ENCODE measurements around the gene RBM20.
"Not testable (repeated sequence)": the region's sequence is repeated elsewhere in the genome, so short reads cannot be mapped to it uniquely, and the experiment has no call there.

The RBM20 gene

DNA sequence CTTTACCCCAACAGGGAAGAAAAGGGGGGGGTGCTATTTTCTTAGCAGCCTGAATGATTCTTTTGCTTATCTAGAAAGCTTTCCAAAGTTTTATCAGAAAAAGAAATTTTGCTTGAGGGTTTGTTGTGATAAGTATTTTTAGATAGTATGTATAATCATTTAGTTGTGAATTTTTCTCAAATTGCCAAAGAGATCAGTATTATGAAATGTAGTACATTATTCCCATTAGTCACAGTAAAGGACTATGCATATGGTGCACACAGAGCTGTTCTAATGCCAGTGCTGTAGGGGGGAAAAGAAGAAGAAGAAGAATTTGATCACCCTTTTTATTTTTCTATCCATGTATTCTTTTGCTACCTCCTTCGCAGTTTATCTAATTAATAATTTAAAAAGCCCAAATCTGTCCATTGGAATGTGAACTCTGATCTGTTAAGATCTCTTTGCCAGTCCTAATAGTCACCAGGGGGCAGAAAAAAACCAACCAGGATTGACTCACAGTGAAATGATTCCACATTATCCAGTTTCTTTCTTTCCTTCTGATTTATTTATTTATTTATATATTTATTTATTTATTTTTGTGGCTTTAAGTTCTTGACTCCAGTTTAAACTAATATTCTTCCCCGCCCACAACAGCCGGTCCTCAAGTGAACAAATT, 4.7 kb downstream of the RBM20 start:
- no peak for DNase-seq (ENCODE audit: low read depth in 2 of 2)

DNA sequence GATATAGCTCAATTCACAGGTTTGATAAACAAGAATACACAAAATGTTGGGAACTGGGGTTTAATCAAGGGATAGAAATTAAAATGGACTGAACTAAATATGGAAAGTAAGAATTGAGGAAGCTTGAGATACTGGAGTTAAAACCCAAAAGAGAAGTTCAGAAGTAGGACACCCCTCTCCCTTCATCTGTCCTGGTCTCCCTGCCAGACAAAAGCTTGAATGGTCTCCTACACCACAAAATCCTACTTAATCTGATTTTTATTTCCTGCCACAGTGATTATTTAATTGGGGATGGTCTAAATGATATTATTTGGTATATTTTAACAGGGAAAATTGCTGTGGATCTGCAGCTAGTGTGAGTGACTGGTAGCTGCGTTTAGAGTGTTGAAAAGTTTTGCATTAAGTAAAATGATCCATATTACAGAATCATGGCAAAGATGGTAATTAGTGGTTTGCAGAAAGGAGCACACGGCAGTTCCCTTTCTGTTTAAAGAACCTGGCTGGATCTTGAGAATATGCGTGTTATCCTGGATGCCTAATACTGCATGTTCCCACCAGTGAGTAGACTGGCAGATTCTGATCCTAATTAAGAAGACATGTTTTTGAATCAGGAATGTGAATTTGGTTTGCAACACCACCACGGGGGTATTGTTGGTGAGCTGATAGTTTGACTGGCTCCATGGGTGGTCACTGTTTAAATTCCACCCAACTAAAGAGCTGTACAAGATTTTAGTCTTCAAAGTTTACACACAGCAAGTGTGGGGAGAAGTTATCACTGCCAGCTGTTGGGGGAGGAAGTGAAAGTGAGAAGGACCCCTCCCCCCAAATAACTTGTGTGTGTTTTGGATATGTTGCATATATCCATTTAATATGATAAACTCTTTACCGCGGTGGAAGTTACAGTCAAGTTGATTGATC, 5.5 kb downstream of the RBM20 start:
- DNase-seq (ENCODE audit: low read depth in 2 of 2) = no peak

DNA sequence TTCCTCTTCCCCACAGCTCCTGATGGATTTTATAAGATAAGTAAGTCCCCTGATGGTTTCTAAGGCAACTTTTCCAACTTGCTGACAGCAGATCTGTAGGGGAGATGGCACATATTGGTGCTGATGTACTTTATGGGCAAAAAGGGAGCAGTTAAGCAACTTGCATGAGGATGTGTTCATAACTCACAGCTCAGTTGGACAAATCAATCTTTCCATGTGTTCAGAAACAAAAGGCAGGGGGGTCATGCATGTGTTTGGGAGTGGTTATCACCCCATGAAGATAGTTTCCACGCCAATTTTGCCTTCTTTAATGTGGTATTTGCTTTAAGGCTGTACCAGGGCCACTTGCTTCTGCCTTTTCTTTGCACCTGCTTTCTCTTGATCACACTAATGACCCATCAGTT, 6.1 kb downstream of the RBM20 start:
- no peak for DNase-seq (ENCODE audit: low read depth in 2 of 2)

DNA sequence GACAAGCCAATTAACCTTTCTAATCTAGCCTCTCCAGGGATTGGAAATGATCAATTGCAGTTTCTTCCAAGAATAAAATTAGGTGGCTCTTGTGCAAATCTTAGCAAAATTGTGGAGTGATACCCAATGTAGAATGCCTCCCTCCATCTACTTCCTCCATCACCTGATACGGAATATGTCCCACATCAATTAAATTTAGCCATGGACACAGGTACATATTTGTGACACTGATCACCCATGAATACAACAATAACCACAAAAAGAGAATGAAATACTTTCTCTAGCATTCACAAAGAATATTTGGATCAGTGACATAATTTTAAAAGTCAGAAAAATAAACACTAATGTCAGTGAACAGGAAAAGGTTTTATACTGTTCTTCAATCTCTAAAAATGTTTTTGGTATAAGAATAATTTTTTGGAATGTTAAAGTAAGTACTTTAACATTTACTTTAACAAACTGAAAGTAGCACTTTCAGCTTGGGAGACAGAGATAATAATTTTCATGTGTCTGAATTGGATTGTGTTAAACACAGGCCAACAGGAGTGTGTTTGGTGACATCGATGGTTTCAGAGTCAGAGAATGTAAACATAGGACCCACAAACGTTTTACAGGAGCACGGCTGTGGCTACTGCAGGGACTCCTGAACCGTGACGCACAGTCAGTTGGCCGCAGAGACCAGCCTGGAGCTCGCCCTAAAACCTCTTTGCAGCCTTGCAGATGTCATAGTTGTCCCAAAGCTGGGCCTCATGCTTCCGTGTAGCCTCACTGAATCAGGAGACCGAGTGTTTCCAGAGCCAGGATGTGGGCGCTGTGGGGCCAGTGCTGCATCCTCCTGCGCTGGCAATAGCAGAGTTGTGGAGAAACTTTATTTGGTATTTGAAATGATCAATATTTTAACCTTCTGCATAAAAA, 7.2 kb downstream of the RBM20 start:
- no peak for DNase-seq (ENCODE audit: low read depth in 2 of 2)

DNA sequence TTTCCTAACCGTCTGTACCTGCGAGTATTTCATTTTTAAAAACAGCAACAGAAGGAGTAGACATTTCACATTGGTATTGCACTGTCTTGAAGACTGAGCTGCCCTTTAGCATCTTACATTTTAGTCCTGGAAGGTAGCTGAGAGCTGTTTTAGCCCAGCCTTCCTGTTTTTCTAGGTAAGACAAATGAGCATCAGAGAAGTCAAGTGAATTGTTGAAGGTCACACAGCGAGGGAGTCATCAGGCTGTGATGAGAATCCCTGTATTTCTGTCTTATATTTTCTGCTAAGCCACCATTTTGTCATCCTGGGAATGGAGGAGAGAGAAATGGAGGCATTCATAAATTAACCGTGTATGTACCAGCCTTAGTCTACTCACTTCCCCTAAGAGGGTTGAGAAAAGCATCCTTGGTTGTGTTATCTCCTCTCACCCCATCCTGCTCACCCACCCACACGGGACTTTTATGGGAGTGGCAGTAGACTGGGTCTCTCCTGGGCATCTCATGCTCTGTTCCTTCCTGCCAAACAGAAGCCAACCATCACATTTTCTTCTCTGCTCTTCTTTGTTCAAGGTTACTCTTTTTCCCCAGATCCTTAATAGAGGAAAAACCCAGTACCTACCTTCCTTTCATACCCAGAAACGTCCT, 8.5 kb downstream of the RBM20 start:
- no peak for DNase-seq (ENCODE audit: low read depth in 2 of 2)

DNA sequence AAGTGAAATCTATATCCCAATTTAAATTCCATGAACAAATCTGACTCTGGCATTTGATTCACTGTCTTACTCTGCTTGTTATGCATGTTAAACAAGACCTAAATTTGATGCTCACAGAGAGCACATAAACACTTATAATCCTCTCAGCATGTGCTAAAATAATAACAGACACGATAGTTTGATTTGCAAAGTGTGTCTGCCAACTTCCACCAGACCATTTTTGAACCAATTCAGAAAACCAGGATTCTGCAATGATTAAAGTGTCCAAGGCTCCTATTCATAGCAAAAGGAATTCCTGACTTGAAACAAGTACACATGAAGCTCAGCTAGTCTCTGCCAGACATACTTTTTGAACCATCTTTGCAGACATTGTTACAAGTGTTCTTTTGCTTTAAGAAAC, 11.2 kb downstream of the RBM20 start:
- DNase-seq (ENCODE audit: low read depth in 2 of 2) = no peak

DNA sequence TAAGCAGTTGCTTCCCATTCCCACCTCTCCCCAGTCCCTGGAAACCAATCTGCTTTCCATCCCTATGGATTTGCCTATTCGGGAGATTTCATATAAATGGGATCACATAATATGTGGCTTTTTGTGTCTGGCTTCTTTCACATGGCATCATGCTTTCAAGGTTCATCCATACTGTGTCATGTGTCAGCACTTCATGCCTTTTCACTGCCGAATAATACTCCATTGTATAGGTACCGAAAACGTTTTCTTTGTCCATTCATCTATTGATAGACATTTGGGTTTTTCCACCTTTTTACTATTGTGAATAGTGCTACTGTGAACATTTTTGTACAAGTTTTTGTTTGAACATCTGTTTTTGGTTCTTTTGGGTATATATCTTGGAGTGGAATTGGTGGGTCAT, 12.5 kb downstream of the RBM20 start:
- no peak for DNase-seq (ENCODE audit: low read depth in 2 of 2)

DNA sequence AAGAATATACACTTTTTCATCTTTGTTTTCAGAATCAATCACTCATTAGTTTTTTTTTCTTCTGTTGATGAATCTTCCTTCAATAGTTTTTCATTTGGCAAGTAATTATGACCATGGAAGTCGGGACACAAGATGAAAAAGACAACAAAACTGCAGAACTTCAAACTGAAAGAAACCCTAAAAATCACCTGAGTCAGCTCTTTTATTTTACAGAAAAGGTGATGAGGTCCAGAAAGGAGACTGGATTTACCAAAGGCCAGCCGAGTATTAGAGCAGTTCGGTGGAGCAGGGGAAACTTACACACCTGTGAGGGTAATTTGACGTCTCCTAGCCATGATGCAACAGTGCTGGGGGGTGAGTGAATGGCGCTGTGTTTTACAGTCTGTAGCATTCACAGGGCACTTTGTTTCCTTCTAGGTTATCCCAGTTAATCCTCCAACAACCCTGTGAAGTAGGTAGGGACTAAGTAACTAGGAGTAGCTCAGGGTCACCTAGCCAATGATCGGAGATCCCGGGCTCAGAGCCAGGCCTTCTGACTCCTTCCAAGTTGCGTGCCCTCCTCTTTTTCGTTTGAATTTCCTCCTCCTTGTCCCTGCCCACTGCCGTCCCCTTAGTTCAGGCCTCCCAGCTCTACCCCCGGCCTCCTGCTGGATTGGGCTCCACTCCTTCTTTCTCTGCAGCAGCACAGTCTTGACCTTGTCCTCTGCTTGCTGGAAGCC, 14.0 kb downstream of the RBM20 start:
- no peak for DNase-seq (ENCODE audit: low read depth in 2 of 2)

DNA sequence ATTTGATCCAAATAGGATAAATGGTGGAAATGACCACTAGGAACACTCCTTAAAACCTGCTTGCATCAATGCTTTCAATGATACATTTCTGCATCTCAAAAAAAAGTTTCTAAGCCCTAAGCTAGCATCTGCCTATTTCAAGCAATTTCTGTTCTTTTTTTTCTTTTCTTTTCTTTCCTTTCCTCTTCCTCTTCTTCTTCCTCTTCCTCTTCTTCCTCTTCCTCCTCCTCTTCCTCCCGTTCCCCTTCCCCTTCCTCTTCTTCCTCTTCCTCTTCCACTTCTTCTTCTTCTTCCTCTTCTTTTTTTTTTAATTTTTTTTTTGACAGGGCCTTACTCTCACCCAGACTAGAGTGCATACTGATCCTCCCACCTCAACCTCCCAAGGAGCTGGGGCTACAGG, 15.4 kb downstream of the RBM20 start:
- DNase-seq (ENCODE audit: low read depth in 2 of 2) = no peak

DNA sequence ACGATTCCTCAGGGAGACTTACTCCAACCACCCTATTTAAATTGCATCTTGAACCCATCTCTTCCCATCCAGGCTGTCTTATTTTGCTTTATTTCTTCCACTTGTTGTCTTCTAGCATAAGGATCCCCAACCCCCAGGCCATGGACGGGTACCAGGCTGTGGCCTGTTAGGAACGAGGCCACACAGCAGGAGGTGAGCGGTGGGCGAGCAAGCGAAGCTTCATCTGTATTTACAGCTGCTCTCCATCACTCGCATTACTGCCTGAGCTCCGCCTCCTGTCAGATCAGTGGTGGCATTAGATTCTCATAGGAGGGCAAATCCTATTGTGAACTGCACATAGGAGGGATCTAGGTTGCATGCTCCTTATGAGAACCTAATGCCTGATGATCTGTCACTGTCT, 16.2 kb downstream of the RBM20 start:
- not testable (repeated sequence) for DNase-seq (ENCODE audit: low read depth in 2 of 2)

DNA sequence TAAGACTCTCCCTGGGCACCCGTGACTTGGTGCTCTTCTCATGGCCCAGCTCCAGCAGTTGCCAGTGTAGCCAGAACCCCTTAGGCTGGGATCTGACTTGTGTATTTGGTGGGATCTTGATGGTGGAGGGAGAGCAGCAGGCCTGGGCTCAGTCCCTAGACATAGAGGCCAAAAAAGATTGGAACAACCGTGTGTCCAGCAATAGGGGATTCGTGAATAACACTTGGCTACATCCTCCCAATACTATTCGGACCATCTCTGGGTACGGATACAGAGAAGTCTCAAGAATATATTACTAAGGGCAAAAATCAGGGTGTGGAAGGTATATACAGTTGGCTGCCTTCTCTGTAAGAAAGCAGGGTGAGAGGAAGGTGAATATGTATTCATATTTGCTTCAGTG, 17.2 kb downstream of the RBM20 start:
- no peak for DNase-seq (ENCODE audit: low read depth in 2 of 2)

DNA sequence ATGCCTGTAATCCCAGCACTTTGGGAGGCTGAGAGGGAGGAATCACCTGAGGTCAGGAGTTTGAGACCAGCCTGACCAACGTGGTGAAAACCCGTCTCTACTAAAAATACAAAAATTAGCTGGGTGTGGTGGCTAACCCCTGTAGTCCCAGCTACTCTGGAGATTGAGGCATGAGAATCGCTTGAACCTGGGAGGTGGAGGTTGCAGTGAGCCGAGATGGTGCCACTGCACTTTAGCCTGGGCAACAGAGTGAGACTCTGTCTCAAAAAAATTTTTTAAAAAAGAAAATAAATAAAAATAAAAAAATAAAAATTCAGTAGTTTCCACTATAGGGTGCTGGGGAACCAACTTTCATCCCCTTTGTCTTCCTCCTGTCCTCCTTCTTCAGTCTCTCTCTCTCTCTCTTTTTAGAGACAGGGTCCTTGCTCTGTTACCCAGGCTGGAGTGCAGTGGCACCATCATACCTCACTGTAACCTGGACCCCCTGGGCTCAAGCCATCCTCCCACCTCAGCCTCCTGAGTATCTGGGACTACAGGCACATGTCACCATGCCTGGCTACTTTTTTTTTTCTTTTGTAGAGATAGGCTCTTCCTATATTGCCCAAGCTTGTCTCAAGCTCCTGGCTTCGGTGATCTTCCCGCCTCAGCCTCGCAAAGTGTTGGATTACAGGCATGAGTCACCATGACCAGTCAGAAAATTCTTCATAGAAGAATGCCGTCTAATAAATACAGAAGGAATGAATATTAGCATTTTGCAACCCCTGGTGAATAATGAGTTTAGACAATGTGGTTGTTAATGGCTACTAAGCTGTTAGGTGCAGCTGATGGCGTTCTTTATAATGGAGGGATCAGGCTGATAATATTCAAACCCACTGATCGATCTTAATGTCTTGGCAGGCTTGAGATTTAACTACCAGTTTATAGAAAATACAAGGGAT, 20.6 kb downstream of the RBM20 start:
- no peak for DNase-seq (ENCODE audit: low read depth in 2 of 2)

DNA sequence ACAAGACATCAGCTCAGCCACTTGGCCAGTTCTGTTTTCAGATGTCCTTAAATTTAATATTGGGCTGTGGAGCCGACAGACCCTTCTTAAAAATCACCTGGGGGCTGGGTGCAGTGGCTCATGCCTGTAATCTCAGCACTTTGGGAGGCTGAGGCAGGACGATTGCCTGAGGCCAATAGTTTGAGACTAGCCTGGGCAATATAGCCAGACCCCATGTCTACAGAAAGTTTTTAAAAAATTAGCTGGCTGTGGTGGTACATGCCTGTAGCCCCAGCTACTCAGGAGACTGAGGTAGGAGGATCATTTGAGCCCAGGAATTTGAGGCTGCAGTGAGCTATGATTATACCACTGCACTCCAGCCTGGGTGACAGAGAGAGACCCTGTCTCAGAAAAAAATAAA, 22.1 kb downstream of the RBM20 start:
- DNase-seq (ENCODE audit: low read depth in 2 of 2) = not testable (repeated sequence)

DNA sequence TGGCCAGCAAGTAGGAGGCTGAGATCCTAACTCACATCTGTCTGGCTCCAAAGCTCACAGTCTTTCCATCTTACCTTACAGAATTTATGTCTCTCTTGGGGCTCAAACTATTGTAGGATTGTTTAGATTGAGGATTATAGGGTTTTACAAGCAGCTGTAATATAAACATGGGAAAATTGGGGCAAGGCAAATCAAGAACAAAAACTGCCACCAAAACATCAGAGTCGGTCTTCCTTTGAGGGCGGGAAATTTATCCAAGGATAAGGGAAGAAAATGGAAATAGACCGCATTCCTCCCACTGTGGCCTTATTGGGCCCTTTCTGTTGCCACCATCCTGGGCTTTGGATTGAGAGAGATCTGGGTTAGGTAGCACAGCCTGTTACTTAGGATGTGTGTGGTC, 22.5 kb downstream of the RBM20 start:
- no peak for DNase-seq (ENCODE audit: low read depth in 2 of 2)

DNA sequence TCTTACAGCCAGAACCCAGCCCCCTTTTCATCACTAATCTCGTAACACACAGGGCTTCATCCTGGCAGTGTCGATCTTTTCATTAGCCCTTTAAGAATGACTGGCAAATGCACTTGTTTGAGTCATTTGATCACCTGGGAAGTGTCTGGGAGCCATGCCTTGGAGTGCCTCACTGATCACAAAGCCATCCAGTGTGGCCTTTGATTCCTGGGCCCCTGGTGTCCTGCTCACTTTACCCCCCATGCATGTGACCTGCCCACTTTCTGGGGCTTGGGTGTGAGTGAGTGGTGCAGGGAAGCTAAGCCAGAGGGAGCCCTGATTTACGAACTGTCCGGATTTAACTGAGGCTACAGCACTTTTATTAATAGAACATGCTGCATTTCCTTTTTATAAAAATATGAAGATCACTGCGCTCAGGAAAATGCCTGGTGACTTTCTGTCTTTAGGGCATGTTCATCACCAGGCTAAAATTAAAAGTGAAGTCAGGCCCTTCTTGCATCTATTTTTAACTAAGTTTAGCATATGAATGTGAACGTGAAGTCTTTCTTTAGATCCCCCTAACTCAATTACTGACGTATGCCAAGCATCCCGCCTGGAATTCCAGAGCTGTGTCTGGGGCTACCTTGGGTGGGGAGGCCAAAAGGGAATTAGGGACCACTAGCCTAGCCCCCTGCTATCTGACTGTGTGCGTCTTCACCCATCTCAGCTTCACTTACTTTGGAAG, 23.6 kb downstream of the RBM20 start:
- no peak for DNase-seq (ENCODE audit: low read depth in 2 of 2)

DNA sequence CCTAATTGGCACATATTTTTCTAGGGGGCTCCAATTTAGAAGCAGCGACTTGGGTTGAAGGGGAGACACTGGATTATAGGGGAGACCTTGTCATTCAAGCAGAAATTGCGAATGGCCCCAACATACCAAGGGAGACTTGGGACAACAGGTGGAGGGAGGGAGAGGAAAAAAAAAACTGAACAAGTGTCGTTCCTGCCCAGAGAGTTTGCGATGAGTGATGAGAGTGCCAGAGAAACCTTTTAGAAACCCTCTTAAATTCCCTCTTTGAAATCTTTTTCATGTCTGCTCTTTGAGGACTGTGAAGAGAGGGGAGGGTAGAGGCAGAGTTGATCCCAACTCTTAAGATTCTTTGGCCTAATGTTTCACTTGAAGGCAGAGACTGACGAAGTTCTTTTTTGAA, 24.3 kb downstream of the RBM20 start:
- no peak for DNase-seq (ENCODE audit: low read depth in 2 of 2)

DNA sequence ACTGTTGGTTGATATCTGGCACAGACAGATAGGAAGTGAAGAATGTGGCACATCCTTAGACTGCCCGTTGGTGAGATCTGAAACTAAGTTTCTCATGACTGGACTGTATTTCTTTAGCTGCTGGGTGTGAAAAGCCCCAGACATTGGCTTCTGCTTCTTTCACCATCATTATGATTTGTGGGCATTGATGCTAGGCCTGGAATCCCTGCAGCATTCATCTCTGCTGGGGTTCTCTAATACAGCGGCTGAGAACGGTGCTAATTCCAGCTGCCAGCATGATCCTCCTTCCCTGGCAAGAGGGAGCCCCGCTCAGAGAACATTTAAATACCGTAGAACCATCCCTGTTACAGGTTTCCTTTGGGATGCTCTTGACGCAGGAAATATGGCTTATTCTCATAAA, 26.2 kb downstream of the RBM20 start:
- DNase-seq (ENCODE audit: low read depth in 2 of 2) = no peak

DNA sequence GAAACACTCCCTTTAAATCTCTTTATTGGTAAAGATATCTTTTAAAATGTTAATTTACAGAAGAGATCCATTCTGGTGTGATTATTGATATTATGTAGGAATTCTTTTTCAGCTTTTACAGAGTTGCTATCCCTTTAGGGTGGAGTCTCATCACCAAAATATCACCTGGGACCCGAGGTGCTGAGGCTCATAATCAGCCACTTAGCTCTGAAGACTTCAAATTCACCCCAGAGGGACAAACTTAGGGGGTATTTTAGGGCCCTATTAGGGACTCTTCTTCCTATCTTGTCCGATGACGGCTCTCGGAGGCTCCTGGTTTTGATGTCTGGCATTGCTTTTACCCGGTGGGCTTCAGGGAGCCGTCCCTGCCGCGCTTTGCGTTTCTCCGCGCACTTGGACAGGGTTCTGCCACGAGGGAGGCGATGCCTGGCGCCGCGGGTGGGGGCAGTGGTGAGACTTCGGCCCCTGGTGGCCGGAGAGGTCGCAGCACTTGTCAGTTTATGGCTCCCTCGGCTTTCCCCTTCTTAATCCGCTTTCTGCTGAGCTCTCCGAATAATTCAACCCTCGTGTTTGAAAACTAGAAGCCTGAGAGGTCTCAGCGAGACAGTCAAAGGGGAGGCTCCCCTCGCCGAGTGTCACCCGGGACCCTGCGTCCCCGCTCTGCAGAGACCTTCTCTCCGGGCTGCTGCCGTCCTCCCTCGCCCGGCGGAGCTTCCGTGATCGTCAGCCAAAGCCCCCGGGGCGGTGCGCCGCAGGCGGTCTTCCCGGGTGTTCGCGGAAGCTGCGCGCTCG, 27.8 kb downstream of the RBM20 start:
- DNase-seq (ENCODE audit: low read depth in 2 of 2) = peak; percentile 60 to 71

DNA sequence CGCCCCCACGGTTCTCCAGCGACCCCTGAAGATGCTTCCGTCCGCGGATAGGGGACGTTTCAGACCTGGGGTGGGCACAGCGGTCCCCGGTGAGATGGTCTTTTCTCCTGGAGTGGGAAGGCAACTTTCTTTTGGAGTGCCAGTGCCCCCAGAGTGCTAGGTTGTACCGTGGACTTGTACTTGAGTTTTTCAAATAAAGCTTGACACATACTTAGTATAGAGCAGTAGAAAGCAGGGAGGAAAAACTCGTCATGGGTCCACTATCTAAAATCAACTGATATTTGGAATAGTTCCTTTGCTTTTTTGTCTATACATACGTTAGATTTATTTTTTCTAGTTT, 28.4 kb downstream of the RBM20 start:
- no peak for DNase-seq (ENCODE audit: low read depth in 2 of 2)

Data from stimulated activated CD8-positive, alpha-beta memory T cell treated with anti-CD3 and anti-CD28 coated beads, Interleukin-15, amount 100 ng/mL, for 48 hours (primary cell).